Neural cell (in vitro differentiated cells): ENCODE measurements around the gene PARD3B. TPM values are rescaled to one million over a fixed set of nuclear protein-coding genes. Genes with fewer than 3 reads are reported as not detected.

Source experiments
- H2AFZ ChIP-seq: fragments of 200-600, 300-800 bp; sonication (generic), shearing (Covaris generic); 2 replicates; pipeline ENCODE4 v1.6.0; 2014; ENCODE audit warnings: low read depth, mild to moderate bottlenecking, antibody characterized with exemption, low read length, moderate library complexity
- H3F3A ChIP-seq: fragments of 200-600 bp; shearing (Covaris generic); 2 replicates; pipeline ENCODE4 v1.6.1; 2016; ENCODE audit warnings: mild to moderate bottlenecking, moderate library complexity, mixed read lengths, antibody characterized with exemption, low read length; ENCODE audit not compliant: insufficient read depth, poor library complexity, severe bottlenecking
- H3K27ac ChIP-seq: fragments of 200-600, 300-800 bp; sonication (generic), shearing (Covaris generic); 2 replicates; pipeline ENCODE4 v1.5.1; 2014; ENCODE audit warnings: mild to moderate bottlenecking, low read length, moderate library complexity
- H3K27me3 ChIP-seq: fragments of 300-800, 200-600 bp; sonication (generic), shearing (Covaris generic); 2 replicates; pipeline ENCODE4 v1.6.0; 2014; ENCODE audit warnings: mild to moderate bottlenecking, low read depth, low read length, moderate library complexity; ENCODE audit not compliant: insufficient read depth
- H3K36me3 ChIP-seq: fragments of 300-800, 200-600 bp; sonication (generic), shearing (Covaris generic); 2 replicates; pipeline ENCODE4 v1.5.1; 2014; ENCODE audit warnings: mild to moderate bottlenecking, antibody characterized with exemption, low read length, moderate library complexity; ENCODE audit not compliant: insufficient read depth
- H3K4me2 ChIP-seq: fragments of 300-800, 200-600 bp; sonication (generic), shearing (Covaris generic); 2 replicates; pipeline ENCODE4 v1.6.0; 2014; ENCODE audit warnings: mild to moderate bottlenecking, low read length
- H3K4me3 ChIP-seq: fragments of 300-800, 200-600 bp; sonication (generic), shearing (Covaris generic); 2 replicates; pipeline ENCODE4 v1.5.1; 2014; ENCODE audit warnings: mild to moderate bottlenecking, low read length, moderate library complexity
- H3K79me2 ChIP-seq: fragments of 200-600 bp; shearing (Covaris generic); replicated peaks from 2 replicates; pipeline ENCODE4 v1.6.0; 2014; ENCODE audit warnings: mild to moderate bottlenecking, low read length, moderate library complexity; ENCODE audit not compliant: insufficient read depth
- H3K9ac ChIP-seq: fragments of 300-800, 200-600 bp; sonication (generic), shearing (Covaris generic); 2 replicates; pipeline ENCODE4 v1.6.1; 2016; ENCODE audit warnings: mild to moderate bottlenecking, low read length, mixed read lengths
- H3K9me2 ChIP-seq: fragments of 200-600 bp; shearing (Covaris generic); 2 replicates; pipeline ENCODE4 v1.6.1; 2016; ENCODE audit warnings: mild to moderate bottlenecking, low read length, mixed read lengths; ENCODE audit not compliant: insufficient read depth
- H3K9me3 ChIP-seq: fragments of 200-600, 300-800 bp; sonication (generic), shearing (Covaris generic); 2 replicates; pipeline ENCODE4 v1.6.1; 2016; ENCODE audit warnings: mild to moderate bottlenecking, mixed run types, low read length, moderate library complexity, mixed read lengths
- H4K20me1 ChIP-seq: fragments of 200-600 bp; shearing (Covaris generic); 2 replicates; pipeline ENCODE4 v1.6.1; 2016; ENCODE audit warnings: mild to moderate bottlenecking, mixed run types; ENCODE audit not compliant: insufficient read depth
- CTCF ChIP-seq: fragments of 450-650 bp; IDR thresholded peaks from 2 replicates; pipeline ENCODE4 v1.5.1; 2014; ENCODE audit warnings: antibody characterized with exemption, mild to moderate bottlenecking, moderate library complexity; ENCODE audit not compliant: poor library complexity, severe bottlenecking
- EP300 ChIP-seq: fragments of 450-650 bp; conservative IDR thresholded peaks from 2 replicates; pipeline ENCODE4 v1.6.1; 2014; ENCODE audit warnings: antibody characterized with exemption, mild to moderate bottlenecking, moderate library complexity; ENCODE audit not compliant: poor library complexity, severe bottlenecking
- EZH2 ChIP-seq: fragments of 200-600, 300-800 bp; shearing (Covaris generic), sonication (generic); IDR thresholded peaks from 2 replicates; pipeline ENCODE4 v1.6.1; 2014; ENCODE audit warnings: antibody characterized with exemption, low read length, borderline replicate concordance, mild to moderate bottlenecking; ENCODE audit not compliant: insufficient read depth, poor library complexity, severe bottlenecking
- MXI1 ChIP-seq: fragments of 450-650 bp; conservative IDR thresholded peaks from 2 replicates; pipeline ENCODE4 v1.6.1; 2014; ENCODE audit warnings: antibody characterized with exemption, mild to moderate bottlenecking; ENCODE audit not compliant: poor library complexity, severe bottlenecking
- POLR2AphosphoS5 ChIP-seq: IDR thresholded peaks from 2 replicates; pipeline ENCODE4 v1.6.1; 2012
- RAD21 ChIP-seq: fragments of 450-650 bp; conservative IDR thresholded peaks from 2 replicates; pipeline ENCODE4 v1.6.1; 2014; ENCODE audit warnings: antibody characterized with exemption, mild to moderate bottlenecking, moderate library complexity
- SMC3 ChIP-seq: fragments of 450-650 bp; conservative IDR thresholded peaks from 2 replicates; pipeline ENCODE4 v1.6.1; 2014; ENCODE audit warnings: antibody characterized with exemption, mild to moderate bottlenecking, moderate library complexity; ENCODE audit not compliant: poor library complexity
- TAF1 ChIP-seq: IDR thresholded peaks from 2 replicates; pipeline ENCODE4 v1.6.1; 2012; ENCODE audit warnings: low read depth
- polyA plus RNA-seq: library from polyadenylated mRNA; depleted of rRNA; stranded (reverse); fragments of >200 nt; gene quantifications from 2 replicates; pipeline ENCODE4 v1.2.3, GENCODE V29; 2014
- TF ChIP-seq, protein P1 (sequence below): IDR thresholded peaks from 2 replicates; pipeline ENCODE4 v1.6.1; 2012; ENCODE audit warnings: borderline replicate concordance

PARD3B gene
- polyA plus RNA-seq, 1 donor from 2014 or later: 0.54 TPM

GRCh38 chr2:204898928-204899640 is 353.8 kb downstream of the PARD3B start:
- Histone ChIP-seq H3K27ac (no peak overlapping the region), H3K36me3 (no peaks in the 10 kb centered on the region), H3K4me2 (no peak overlapping the region), H2AFZ (no peak overlapping the region), H3K9me3 (no peaks in the 10 kb centered on the region), H3F3A (no peaks in the 10 kb centered on the region), H3K27me3 (no peaks in the 10 kb centered on the region), H3K9me2 (no peaks in the 10 kb centered on the region), H3K79me2 (no peaks in the 10 kb centered on the region), H3K9ac (no peak overlapping the region), H4K20me1 (no peaks in the 10 kb centered on the region), H3K4me3 (no peak overlapping the region)
- TF ChIP-seq SMC3 (no peak), TAF1 (no peak), MXI1 (no peak), CTCF (no peak), POLR2AphosphoS5 (no peak), RAD21 (no peak), EP300 (no peak), EZH2 (no peak)
- TF ChIP-seq, protein P1, sequence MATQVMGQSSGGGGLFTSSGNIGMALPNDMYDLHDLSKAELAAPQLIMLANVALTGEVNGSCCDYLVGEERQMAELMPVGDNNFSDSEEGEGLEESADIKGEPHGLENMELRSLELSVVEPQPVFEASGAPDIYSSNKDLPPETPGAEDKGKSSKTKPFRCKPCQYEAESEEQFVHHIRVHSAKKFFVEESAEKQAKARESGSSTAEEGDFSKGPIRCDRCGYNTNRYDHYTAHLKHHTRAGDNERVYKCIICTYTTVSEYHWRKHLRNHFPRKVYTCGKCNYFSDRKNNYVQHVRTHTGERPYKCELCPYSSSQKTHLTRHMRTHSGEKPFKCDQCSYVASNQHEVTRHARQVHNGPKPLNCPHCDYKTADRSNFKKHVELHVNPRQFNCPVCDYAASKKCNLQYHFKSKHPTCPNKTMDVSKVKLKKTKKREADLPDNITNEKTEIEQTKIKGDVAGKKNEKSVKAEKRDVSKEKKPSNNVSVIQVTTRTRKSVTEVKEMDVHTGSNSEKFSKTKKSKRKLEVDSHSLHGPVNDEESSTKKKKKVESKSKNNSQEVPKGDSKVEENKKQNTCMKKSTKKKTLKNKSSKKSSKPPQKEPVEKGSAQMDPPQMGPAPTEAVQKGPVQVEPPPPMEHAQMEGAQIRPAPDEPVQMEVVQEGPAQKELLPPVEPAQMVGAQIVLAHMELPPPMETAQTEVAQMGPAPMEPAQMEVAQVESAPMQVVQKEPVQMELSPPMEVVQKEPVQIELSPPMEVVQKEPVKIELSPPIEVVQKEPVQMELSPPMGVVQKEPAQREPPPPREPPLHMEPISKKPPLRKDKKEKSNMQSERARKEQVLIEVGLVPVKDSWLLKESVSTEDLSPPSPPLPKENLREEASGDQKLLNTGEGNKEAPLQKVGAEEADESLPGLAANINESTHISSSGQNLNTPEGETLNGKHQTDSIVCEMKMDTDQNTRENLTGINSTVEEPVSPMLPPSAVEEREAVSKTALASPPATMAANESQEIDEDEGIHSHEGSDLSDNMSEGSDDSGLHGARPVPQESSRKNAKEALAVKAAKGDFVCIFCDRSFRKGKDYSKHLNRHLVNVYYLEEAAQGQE: no peak

- H3K9ac ChIP-seq: no peak overlapping the region
- no peak for TF ChIP-seq SMC3
- TF ChIP-seq, protein P1: no peak
- TF ChIP-seq EP300: no peak
- no peak for TF ChIP-seq POLR2AphosphoS5
- TF ChIP-seq CTCF: no peak
- no peak for TF ChIP-seq EZH2
- TF ChIP-seq TAF1: no peak
- TF ChIP-seq MXI1: no peak
- TF ChIP-seq RAD21: no peak
Observed at GRCh38 chr2:204899983-204900382, 354.7 kb downstream of the PARD3B start.

More at GRCh38 chr2:204899983-204900382, 354.7 kb downstream of the PARD3B start:
- Histone ChIP-seq H3K36me3 (no peaks in the 10 kb centered on the region), H3K27ac (no peak overlapping the region), H2AFZ (no peak overlapping the region), H3K79me2 (no peaks in the 10 kb centered on the region), H4K20me1 (no peaks in the 10 kb centered on the region), H3K27me3 (no peaks in the 10 kb centered on the region), H3K9me3 (no peaks in the 10 kb centered on the region), H3K4me3 (no peak overlapping the region), H3F3A (no peaks in the 10 kb centered on the region), H3K9me2 (no peaks in the 10 kb centered on the region), H3K4me2 (no peak overlapping the region)
